ENCODE results near the gene ELSPBP1. TPM values are rescaled to one million over a fixed set of nuclear protein-coding genes. Genes with fewer than 3 reads are reported as not detected.
"Not testable (repeated sequence)": the region's sequence is repeated elsewhere in the genome, so short reads cannot be mapped to it uniquely, and the experiment has no call there.

The ELSPBP1 gene
- total RNA-seq = not detected
- long read RNA-seq = 0 reads

DNA sequence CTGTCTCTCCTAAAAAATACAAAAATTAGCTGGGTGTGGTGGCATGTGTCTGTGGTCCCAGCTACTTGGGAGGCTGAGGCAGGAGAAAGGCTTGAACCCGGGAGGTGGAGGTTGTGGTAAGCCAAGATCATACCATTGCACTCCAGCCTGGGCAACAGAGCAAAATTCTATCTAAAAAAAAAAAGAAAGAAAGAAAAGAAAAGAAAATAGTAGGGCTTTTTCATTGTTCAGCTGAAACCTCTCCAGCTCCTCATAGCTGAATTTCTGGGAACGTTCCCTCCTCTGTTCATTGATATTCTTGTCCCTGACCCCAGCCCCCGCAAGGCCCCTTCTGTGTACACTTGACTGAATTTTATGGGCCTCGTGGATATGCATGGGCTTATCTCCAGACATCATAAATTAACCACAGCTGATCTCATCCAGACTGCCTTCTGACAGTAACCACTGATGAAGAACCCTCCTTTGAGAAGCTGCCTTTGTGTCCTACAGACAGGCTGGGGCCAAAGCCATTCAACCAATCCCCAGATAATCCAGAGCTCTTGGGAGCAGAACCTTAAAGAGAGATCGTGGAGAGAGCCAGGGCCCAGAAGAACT lies at the start of gene ELSPBP1:
Gene ELSPBP1 (plus strand): TSS at position 424 of the 594 bp plus-strand sequence. CDS start 14,036 bp downstream, outside the sequence.
- no peak for DNase-seq (ENCODE audit: low spot score)

DNA sequence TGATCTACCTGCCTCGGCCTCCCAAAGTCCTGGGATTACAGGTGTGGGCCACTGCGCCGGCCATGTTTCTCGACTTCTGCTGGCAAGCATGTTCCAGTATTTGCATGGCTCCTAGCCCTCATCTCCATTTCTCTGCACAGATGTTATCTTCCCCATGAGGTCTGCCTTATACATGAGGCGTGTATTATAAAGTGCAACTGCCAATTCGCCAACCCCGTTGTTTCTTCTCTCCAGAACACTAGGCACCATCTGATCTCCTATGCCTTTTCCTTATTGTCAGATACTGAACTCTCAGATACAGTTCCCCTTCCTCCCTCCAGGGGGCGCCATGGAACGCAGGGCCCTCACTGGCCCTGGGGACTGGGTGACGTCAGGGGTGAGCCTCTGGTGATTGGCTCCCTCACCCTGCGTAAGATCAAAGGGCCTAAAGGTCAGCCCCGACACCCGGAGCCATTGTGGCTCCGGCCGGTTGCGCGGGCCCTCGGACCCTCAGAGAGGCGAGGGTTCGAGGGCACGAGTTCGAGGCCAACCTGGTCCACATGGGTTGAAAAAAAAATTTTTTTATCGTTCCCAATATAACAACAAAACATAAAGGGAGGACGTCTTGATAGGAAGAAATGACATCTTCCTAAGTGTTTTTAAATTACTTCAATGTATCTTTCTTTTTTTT lies 44.4 kb upstream of the ELSPBP1 start:
- peak; percentile 96 for DNase-seq (ENCODE audit: low spot score)

DNA sequence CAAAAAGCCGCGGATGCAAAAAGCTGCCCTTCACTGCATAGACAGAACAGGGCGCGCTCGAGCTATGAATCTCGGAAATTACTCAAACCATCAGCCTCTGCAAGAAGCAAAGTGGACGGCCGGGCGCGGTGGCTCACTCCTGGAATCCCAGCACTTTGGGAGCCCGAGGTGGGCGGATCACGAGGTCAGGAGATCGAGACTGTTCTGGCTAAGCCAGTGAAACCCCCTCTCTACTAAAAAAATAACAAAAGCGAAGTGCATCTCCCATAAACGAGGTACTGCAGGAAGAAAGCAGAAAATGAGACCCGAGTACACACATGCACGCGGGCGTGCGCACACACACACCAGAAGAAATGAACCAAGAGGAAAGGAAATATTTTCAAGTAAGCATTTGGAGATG lies 42.3 kb upstream of the ELSPBP1 start:
- not testable (repeated sequence) for DNase-seq (ENCODE audit: low spot score)

DNA sequence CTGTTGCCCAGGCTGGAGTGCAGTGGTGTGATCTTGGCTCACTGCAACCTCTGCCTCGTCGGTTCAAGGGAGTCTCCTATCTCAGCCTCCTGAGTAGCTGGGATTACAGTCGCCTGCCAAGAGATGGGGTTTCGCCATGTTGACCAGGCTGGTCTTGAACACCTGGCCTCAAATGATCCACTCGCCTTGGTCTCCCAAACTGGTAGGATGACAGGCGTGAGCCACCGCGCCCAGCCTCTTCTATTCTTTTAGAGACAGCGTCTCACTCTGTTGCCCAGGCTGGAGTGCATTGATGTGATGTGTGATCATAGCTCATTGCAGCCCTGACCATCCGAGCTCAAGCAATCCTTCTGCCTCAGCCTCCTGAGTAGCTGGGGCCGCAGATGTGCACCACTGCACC lies 38.5 kb upstream of the ELSPBP1 start:
- peak; percentile 96 for DNase-seq (ENCODE audit: low spot score)

DNA sequence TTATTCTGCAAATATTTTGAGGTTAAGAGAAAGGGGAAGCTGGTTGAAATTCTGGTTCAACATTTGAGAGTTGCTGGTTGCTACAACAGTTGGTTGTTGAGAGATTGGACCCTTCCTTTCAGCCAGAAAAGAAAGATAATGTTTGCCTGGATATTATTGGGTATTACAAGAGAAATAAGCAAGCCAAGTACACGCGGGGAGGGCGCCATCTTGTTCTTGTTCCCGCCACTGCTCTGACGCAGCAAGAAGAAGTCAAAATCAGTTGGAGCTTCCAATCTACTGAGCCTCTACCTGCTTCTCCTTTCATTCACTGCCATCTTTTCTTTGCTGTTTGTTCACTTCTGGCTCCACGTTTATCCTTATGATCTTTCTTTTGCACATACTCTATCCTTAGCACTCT lies 20.9 kb upstream of the ELSPBP1 start:
- no peak for DNase-seq (ENCODE audit: low spot score)

DNA sequence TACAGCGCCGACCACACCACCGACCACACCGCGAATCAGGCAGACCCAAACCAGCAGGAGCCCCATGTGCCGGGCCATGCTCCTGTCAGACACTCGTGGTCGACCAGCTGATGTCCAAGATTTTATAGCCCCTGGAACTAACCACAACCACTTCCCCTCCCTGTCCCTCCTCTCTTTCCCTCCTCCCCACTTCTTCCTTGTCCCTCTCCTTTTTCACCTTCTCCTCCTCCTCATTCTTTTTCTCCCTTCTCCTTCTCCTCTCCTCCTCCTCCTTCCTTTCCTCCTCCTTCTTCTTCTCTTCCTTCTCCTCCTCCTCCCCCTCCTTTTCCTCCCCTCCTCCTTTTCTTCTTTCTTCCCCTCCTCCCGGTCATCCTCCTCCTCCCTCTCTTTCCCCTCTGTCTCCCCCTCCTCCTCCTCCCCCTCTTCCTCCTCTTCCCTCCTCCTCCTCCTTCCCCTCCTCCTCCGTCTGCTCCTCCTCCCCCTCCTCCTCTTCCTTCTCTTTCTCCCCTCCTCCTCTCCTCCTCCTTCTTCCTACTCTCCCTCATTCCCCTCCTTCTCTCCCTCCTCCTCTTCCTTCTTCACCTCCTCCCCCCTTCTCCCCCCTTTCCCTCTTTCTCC lies 3.1 kb upstream of the ELSPBP1 start:
- no peak for DNase-seq (ENCODE audit: low spot score)

DNA sequence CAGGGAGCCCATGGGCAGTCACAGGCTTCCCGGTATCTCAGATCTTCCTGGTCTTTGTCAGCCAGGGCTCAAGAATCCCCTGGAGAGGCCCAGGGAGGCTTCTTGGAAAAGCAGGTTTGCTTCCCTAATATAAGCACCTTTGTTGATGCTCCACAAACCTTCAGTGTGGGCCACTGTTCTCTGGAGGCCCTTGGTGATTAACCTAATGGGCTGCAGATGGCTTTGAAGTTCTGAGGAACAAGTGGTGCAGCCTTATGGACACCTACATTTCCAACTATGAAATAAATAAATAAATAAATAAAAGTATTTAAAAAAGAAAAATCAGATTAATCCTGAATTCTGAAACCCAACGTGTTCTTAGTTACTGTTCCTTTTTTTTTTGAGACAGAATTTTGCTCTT lies 2.4 kb upstream of the ELSPBP1 start, which contains the start of gene BSPH1:
Gene BSPH1 (minus strand): TSS at position 101 of the 400 bp plus-strand sequence. CDS start 89 bp downstream, at position 12.
- no peak for DNase-seq (ENCODE audit: low spot score)

DNA sequence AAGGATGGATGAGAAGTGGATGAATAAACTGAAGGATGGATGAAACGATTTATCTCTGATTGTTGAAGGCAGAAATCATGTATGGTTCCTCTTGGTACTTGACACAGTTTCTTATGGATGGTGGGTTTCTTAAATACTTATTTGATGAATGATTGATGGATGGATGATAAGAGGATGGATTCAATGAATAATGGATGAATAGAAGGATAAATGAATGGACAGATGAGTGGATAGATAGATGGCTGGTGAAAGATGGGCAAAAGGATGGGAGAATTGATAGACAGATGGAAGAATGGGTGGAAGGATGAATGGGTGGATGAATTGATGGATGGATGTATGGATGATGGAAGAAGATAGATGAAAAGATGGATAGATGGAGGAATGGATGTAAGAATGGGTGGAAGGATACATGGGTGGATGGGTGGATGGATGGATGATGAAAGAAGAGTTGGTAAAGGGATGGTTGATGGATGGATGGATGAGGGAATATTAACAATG lies 1.8 kb downstream of the ELSPBP1 start:
- no peak for DNase-seq (ENCODE audit: low spot score)

DNA sequence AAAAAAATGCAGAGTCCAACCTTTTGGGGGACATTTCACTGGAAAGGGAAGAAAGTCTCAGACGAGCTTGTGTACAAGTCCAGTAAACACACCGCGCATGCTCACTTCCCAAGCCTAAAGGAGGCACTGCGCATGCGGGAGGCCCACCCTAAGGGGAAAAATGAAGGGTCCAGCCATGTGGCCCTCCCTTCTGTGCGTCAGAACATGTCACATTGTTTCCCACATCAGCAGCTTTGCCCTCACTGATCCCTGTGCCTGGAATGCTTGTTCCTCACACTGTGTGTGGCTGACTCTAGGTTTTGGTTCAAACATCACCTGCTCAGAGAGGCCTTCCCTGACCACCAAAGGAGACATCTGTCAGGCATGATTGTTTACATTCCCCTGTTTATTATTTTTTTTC lies 4.4 kb downstream of the ELSPBP1 start:
- DNase-seq (ENCODE audit: low spot score) = no peak

DNA sequence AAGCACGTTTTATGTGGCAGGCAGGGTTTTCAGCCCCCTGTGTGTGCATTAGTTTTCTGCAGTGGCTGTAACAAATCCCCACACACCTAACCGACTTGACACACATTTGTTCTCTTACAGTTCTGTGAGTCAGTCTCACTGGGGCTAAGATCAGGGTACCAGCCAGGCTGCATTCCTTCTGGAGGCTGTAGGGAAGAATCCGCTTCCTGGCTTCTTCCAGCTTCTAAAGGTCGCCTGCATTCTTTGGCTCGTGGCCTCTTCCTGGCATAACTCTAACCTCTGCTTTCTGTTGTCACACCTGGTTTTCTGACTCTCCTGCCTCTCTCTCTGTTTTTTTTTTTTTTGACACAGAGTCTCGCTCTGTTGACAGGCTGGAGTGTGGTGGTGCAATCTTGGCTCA lies 6.4 kb downstream of the ELSPBP1 start:
- no peak for DNase-seq (ENCODE audit: low spot score)

DNA sequence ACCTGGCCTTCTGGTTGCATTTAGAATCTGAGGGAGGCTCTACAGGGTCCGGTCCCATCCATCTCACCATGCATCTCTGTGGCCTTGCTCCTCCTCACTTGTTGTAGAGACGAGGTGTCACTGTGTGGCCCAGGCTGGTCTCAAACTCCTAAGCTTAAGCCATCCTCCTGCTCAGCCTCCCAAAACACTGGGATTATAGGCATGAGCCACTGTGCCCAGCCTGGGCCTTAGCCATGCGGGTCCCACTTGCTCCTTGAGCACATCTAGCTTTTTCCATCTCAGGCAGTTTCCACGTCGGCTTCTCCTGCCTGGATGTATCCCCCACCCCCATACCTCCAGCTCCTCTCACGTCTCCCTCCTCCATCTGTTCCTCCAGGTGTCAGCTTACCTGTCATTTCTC lies 9.8 kb downstream of the ELSPBP1 start:
- no peak for DNase-seq (ENCODE audit: low spot score)

DNA sequence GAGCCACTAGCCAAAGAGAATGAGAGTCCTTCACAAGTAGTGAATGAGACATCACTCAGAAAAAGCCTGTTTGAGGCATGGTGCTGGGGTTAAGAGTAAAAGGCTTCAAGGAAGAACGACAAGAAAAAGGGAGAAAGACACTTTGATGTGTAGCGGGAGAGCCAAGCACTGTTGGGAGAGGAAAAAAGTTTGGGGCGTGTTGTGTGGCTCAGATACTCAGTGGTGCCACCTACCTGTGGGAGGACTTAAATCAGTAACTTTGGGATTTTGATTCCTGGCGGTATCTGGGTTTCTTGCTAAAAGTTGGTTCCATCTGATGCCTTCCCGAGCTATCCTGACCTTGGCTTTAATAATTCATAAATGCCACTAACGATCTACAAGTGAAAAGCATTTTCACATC lies 12.3 kb downstream of the ELSPBP1 start:
- no peak for DNase-seq (ENCODE audit: low spot score)

DNA sequence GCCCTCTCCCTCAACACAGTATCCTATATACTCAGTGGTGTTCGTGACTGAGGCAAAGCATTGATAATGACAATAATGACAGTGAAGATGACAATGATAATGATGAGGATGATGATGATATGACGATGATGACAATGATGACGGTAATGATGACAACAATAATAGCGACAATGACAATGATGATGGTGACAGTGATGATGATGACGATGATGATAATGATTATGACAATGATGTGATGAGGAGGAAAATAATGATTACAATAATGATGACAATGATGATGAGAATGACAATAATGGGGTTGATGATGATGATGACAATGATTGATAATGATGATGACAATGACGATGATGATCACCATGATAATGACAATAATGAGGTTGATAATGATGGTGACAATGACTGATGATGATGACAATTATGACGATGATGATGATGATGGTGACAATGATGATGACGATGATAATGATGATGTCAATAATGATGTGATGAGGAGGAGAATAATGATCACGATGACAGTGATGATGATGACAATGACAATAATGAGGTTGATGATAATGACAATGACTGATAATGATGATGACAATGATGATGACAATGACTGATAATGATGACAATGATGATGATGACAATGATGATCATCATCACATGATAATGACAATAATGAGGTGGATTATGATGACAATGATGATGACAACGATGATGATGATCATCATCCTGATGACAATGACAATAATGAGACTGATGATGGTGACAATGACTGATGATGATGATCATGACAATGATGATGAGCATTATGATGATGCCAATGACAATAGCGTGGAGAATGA lies 16.7 kb downstream of the ELSPBP1 start:
- DNase-seq (ENCODE audit: low spot score) = no peak

DNA sequence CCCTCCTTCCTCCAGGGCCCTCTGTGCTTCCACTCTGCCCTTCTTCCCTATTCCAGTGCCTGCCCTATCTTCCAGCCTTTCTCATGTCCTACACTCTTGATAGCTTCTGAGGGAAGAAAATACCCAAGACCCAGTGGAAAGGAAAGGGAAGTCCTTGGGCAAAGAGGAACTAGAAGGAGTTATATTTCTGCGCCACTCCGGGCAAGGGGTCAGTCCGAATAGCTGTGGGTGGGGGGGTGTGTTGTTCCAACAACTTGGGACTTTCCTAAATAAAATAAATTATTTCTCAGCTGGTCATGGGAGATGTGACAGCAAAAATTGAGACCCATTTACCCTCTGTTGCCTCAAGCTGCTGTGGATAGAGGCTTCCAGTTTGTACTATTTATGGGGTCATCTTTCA lies 26.3 kb downstream of the ELSPBP1 start:
- DNase-seq (ENCODE audit: low spot score) = no peak

DNA sequence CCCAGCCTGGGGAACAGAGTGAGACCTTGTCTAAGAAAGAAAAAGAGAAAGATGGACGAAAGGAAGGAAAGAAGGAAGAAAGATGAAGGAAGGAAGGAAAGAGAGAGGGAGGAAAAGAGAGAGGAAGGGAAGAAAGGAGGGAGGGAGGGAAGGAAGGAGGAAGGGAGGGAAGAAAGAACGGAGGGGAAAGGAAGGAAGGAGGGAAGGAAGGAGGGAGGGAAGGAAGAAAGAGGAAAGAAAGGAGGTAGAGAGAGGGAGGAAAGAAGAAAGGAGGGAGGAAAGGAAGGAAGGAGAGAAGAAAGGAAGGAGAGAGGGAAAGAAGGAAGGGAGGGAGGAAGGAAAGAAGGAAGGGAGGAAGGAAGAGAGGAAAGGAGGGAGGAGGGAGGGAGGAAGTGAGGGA lies 28.6 kb downstream of the ELSPBP1 start:
- no peak for DNase-seq (ENCODE audit: low spot score)

DNA sequence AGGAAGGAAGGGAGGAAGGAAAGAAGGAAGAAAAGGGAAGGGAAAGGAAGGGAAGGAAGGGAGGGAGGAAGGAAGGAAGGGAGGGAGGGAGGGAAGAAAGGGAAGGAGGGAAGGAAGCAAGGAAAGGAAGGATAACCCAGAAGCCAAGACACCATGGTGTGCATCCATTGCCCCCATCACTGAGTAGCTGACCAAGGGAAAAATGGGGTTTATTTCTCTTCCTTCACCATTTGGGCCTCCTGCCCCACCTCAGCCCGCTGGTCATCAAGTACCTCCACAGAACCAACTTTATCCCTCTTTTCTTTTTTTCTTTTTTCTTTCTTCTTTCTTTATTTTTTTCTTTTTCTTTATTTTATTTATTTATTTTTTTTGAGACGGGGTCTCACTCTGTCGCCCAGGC lies 29.1 kb downstream of the ELSPBP1 start:
- DNase-seq (ENCODE audit: low spot score) = no peak

DNA sequence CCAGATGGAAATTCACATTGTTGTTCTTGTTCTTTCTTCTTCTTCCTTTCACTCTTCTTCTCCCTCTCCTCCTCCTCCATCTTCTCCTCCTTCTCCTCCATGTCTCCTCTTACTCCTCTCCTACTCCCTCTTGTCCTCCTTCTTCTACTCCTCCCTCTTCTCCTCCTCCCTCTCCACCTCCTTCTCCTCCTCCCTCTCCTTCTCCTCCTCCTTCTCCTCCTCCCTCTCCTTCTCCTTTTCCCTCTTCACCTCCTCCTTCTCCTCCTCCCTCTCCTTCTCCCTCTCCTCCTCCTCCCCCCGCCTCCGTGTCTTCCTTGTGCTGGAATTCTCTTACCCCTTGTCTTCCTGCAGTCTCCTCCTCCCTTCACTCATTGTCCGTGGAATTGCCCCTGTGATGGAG lies 31.0 kb downstream of the ELSPBP1 start:
- no peak for DNase-seq (ENCODE audit: low spot score)

DNA sequence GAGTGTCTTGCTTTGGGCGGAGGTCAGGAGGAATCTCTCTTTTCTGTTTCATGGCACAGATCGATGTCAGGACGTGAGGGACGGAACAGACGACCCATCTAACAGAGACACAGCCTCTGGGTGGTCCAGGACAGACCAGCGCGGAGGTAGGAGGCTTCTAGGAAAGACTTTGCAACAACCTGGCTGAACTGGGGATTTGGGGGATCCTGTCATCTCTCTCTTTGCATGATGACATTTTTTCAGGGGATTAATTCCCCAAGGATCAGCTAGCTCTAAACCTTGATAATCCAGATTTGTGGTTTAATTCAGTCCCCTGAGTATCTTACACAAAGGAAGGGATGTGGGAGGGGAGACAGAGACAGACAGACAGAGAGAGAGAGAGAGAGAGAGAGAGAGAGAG lies 35.0 kb downstream of the ELSPBP1 start:
- DNase-seq (ENCODE audit: low spot score) = no peak

DNA sequence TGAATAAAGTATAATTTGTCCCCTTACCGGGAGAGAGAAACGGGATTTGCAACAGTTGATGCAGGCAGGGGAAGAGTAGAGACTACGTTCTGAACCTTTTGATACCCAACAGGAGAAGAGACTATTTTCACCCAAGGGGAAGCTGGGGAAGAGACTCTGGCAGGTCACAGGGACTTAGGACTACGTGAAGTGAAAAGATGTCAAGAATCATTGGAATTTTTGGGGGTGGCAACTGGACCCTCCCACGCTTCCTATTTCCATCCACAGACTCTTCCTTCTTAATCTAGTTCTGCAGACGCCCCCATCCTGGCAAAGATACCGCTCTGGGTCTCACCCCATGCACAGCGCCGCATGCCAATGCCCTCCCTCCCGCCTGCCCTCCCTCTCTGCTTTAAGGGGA lies 35.6 kb downstream of the ELSPBP1 start:
- DNase-seq (ENCODE audit: low spot score) = no peak

DNA sequence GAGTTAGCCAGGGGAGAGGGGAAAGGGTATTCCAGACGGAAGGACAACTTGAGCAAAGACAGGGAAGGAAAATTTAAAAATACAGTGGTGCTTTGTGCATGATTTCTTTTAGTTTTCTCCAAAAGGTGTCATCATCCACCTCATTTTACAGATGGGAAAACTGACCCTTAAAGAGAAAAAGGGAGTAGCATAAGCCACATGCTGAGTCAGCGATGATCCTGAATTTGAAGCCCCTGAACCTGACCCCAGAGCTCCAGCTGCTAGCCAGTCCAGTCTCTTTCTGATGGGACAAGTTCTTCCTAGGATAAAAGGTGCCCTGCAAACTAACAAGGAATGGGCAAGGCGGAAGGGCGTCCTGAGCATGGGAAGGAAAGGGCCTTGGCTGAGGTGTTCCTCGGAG lies 39.2 kb downstream of the ELSPBP1 start:
- no peak for DNase-seq (ENCODE audit: low spot score)

DNA sequence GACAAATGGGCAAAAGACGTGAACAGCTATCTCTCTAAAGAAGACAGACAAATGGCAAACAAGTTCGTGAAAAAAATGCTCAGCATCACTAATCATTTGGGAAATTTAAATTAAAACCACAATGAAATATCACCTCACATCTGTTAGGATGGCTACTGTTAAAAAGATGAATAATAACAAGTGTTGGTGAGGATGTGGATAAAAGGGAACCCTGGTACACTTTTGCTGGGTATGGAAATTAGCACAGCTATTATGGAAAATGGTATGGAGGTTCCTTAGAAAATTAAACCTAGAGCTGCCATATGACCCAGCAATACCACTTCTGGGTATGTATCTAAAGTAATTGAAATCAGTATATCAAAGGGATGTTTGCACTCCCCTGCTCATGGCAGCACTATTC lies 42.3 kb downstream of the ELSPBP1 start:
- no peak for DNase-seq (ENCODE audit: low spot score)

All from mesenteric fat pad (tissue), 1 donor.